Lung (tissue), 12 donors: ENCODE measurements around the gene EEF1A2. TPM values are rescaled to one million over a fixed set of nuclear protein-coding genes. Genes with fewer than 3 reads are reported as not detected.
A peak's percentile ranks its signal among the peaks of the same experiment; 100 is the strongest.

Experiments used
- ATAC-seq: fragments of 200-7000 bp; cut with Tn5 transposase; one replicate; pipeline ENCODE4 v1.9.1; 2020; ENCODE audit warnings: moderate number of reproducible peaks; ENCODE audit not compliant: insufficient read depth, low FRiP score
- DNase-seq, 3 donors: peaks; one replicate each; pipeline ENCODE4 v3.0.0-alpha.2; 2013 to 2017
- H3K27ac ChIP-seq, 2 donors: one replicate each; pipeline ENCODE4 v1.5.1; 2013; ENCODE audit warnings: mild to moderate bottlenecking in 2 of 2, moderate library complexity in 2 of 2, control low read depth in 1 of 2, inconsistent platforms in 1 of 2, low read depth in 1 of 2, low read length in 1 of 2
- H3K27me3 ChIP-seq, 3 donors: one replicate each; pipeline ENCODE4 v1.5.1; 2013; ENCODE audit warnings: low read length in 2 of 3; ENCODE audit not compliant: control insufficient read depth in 3 of 3, insufficient read depth in 3 of 3
- H3K36me3 ChIP-seq, 4 donors: one replicate each; pipeline ENCODE4 v1.5.1; 2013; ENCODE audit warnings: low read length in 4 of 4, mild to moderate bottlenecking in 1 of 4, moderate library complexity in 1 of 4; ENCODE audit not compliant: control insufficient read depth in 4 of 4, insufficient read depth in 4 of 4
- H3K4me1 ChIP-seq, 5 donors: one replicate each; pipeline ENCODE4 v1.5.1; 2013; ENCODE audit warnings: low read length in 5 of 5, mild to moderate bottlenecking in 2 of 5, moderate library complexity in 1 of 5; ENCODE audit not compliant: control insufficient read depth in 5 of 5, insufficient read depth in 5 of 5
- H3K4me3 ChIP-seq: one replicate; pipeline ENCODE4 v1.5.1; 2013; ENCODE audit warnings: mild to moderate bottlenecking, control low read depth, moderate library complexity
- H3K9ac ChIP-seq, 2 donors: one replicate each; pipeline ENCODE4 v1.5.1; 2013; ENCODE audit warnings: low read length in 2 of 2, control low read depth in 1 of 2; ENCODE audit not compliant: insufficient read depth in 1 of 2
- H3K9me3 ChIP-seq, 4 donors: one replicate each; pipeline ENCODE4 v1.5.1; 2013; ENCODE audit warnings: low read length in 3 of 4, mild to moderate bottlenecking in 1 of 4, moderate library complexity in 1 of 4; ENCODE audit not compliant: control insufficient read depth in 4 of 4, insufficient read depth in 3 of 4
- WGBS, 2 donors: extraction: QIAGEN DNeasy Blood & Tissue Kit; methylation state at CpG; one replicate each; pipeline ENCODE4 v1.1.7; 2013; 5-methylcytosine and 5-hydroxymethylcytosine counted together
- polyA plus RNA-seq, 2 donors: library from polyadenylated mRNA; stranded (reverse); fragments of 200-250 nt; gene quantifications; one replicate each; pipeline ENCODE4 v1.2.1, GENCODE V29; 2013
- total RNA-seq, 2 donors: library from RNA; depleted of rRNA in 1 of 2; stranded (reverse); fragments of >200 nt in 1 of 2; gene quantifications; one replicate each; pipeline ENCODE4 v1.2.1, GENCODE V29; 2014 to 2021
- TF ChIP-seq, protein P1 (sequence below): IDR thresholded peaks from 2 replicates; pipeline ENCODE4 v1.5.1; 2012; ENCODE audit warnings: mild to moderate bottlenecking; ENCODE audit errors: control extremely low read depth, extremely low read depth
- donor health status: control.
- donor health status: control.
- donor health status: Bipolar disorder and iron deficiency.
- donor health status: healthy.
- donor health status: DM: yes; HTN: yes; CAD: no.

EEF1A2 gene
- total and polyA plus RNA-seq, 4 donors = 0.47 to 1.9 (median 1.0) TPM

DNA sequence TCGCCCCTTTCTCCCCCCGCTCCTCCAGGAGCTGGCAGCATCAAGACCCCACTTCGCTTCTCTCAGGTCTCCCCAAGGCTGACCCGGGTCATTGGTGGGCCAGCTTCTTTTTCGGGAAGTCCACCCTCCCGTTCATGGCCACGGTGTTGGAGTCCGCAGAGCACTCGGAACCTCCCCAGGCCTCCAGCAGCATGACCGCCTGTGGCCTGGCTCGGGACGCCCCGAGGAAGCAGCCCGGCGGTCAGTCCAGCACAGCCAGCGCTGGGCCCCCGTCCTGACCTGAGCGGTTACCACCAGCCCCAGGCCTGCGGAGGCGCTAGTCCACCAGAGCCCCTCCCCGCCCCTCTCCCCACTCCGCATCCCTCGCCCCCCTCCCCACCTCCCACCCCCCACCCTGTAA, 22.7 kb upstream of the EEF1A2 start:
- 52 to 68% methylated on average over 23 of the region's 23 CpGs for WGBS, 2 donors
- ATAC-seq (no peak), DNase-seq (peak in 1 of 3 donors; percentile 11)
- Histone ChIP-seq H3K9me3 (peaks cover 0 to 5% (median 0%) of the 10 kb centered on the region in 4 donors), H3K9ac (peak overlapping the region; percentile 37 to 46), H3K4me1 (peaks cover 0 to 24% (median 7%) of the 10 kb centered on the region in 5 donors), H3K36me3 (peaks cover 0 to 22% (median 14%) of the 10 kb centered on the region in 4 donors), H3K27me3 (no peaks in the 10 kb centered on the region), H3K4me3 (peak overlapping the region; percentile 90), H3K27ac (no peak overlapping the region)
- TF ChIP-seq, protein P1, sequence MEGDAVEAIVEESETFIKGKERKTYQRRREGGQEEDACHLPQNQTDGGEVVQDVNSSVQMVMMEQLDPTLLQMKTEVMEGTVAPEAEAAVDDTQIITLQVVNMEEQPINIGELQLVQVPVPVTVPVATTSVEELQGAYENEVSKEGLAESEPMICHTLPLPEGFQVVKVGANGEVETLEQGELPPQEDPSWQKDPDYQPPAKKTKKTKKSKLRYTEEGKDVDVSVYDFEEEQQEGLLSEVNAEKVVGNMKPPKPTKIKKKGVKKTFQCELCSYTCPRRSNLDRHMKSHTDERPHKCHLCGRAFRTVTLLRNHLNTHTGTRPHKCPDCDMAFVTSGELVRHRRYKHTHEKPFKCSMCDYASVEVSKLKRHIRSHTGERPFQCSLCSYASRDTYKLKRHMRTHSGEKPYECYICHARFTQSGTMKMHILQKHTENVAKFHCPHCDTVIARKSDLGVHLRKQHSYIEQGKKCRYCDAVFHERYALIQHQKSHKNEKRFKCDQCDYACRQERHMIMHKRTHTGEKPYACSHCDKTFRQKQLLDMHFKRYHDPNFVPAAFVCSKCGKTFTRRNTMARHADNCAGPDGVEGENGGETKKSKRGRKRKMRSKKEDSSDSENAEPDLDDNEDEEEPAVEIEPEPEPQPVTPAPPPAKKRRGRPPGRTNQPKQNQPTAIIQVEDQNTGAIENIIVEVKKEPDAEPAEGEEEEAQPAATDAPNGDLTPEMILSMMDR = no peak

DNA sequence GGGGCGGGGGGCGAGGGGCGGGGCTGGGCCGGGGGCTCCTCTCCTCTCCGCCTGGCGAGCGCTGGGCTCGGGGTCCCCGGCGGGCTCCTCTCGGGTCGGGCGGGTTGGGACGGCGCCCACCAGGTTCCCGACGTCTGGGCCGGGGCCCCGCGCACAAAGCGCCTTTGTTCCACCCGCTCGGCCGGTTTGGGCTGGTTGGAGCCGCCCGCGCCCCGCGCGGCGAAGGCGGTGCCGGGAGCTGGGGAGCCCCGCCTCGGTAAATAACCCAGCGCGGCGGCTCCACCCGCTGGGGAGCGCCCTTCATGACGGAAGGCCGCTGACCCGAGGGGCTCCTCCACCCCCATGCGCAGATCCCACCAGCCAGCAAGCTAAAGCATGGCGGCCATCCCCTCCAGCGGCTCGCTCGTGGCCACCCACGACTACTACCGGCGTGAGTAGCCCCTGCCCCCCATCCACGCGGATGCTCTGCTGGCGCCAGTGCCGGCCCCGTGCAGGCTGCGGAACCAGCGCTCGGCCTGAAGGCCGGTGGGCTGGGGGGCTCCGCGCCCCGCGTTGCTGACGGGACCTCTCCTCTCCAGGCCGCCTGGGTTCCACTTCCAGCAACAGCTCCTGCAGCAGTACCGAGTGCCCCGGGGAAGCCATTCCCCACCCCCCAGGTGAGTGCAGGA, 22.2 kb upstream of the EEF1A2 start:
- TF ChIP-seq, protein P1 = no peak

GRCh38 chr20:63520504-63520933, 21.6 kb upstream of the EEF1A2 start, which contains the start of gene PPDPF:
Gene PPDPF (plus strand): TSS chr20:63520765. CDS start chr20:63521309, 544 bp downstream.
- Histone ChIP-seq H3K9ac (peak within 1 kb of the TSS; percentile 37 to 46), H3K4me1 (peaks cover 0 to 24% (median 7%) of the 10 kb centered on the region in 5 donors), H3K27ac (peak within 1 kb of the TSS; percentile 95), H3K9me3 (peaks cover 0 to 5% (median 0%) of the 10 kb centered on the region in 4 donors), H3K27me3 (no peaks in the 10 kb centered on the region), H3K36me3 (peaks cover 0 to 22% (median 14%) of the 10 kb centered on the region in 4 donors), H3K4me3 (peak within 1 kb of the TSS; percentile 90)
- 0 to 1% methylated on average over 29 to 64 of the region's 64 CpGs for WGBS, 2 donors
- ATAC-seq (peak; percentile 93), DNase-seq (peak; percentile 90 to 93 (median 92))
- TF ChIP-seq, protein P1 = no peak

More for the DNA sequence above, 22.2 kb upstream of the EEF1A2 start:
- H3K27ac ChIP-seq = peak overlapping the region; percentile 95
- DNase-seq (peak; percentile 83 to 88 (median 87)), ATAC-seq (peak; percentile 68)
- H3K9me3 ChIP-seq = peaks cover 0 to 5% (median 0%) of the 10 kb centered on the region in 4 donors
- peak overlapping the region; percentile 37 to 46 for H3K9ac ChIP-seq
- WGBS, 2 donors = 1 to 2% methylated on average over 56 to 68 of the region's 68 CpGs
- H3K4me3 ChIP-seq = peak overlapping the region; percentile 90
- peaks cover 0 to 24% (median 7%) of the 10 kb centered on the region in 5 donors for H3K4me1 ChIP-seq
- no peaks in the 10 kb centered on the region for H3K27me3 ChIP-seq
- peaks cover 0 to 22% (median 14%) of the 10 kb centered on the region in 4 donors for H3K36me3 ChIP-seq
